Liver (tissue), 9 donors: ENCODE measurements around the gene HUS1B. TPM values are rescaled to one million over a fixed set of nuclear protein-coding genes. Genes with fewer than 3 reads are reported as not detected.

ENCODE experiments used
- DNase-seq: peaks from one replicate; pipeline ENCODE4 v3.0.0-alpha.2; 2017; ENCODE audit warnings: low spot score
- H3K27ac ChIP-seq, 2 donors: one replicate each; pipeline ENCODE4 v1.7.0; 2013; ENCODE audit warnings: inconsistent platforms in 2 of 2, low read length in 2 of 2, control low read depth in 1 of 2, low read depth in 1 of 2, mild to moderate bottlenecking in 1 of 2
- H3K27me3 ChIP-seq, 4 donors: one replicate each; pipeline versions ENCODE4 v1.6.1 to v1.7.0; 2013; ENCODE audit warnings: low read length in 3 of 4, inconsistent platforms in 1 of 4, mild to moderate bottlenecking in 1 of 4, moderate library complexity in 1 of 4; ENCODE audit not compliant: control insufficient read depth in 4 of 4, insufficient read depth in 4 of 4
- H3K36me3 ChIP-seq, 4 donors: one replicate each; pipeline versions ENCODE4 v1.6.1 to v1.7.0; 2013; ENCODE audit warnings: low read length in 3 of 4, mild to moderate bottlenecking in 3 of 4, low read depth in 1 of 4, moderate library complexity in 1 of 4; ENCODE audit not compliant: control insufficient read depth in 4 of 4, insufficient read depth in 3 of 4
- H3K4me1 ChIP-seq, 4 donors: one replicate each; pipeline versions ENCODE4 v1.6.1 to v1.7.0; 2013; ENCODE audit warnings: low read length in 3 of 4, mild to moderate bottlenecking in 3 of 4, moderate library complexity in 1 of 4; ENCODE audit not compliant: control insufficient read depth in 4 of 4, insufficient read depth in 4 of 4
- H3K4me3 ChIP-seq, 3 donors: one replicate each; pipeline versions ENCODE4 v1.6.1 to v1.7.0; 2013; ENCODE audit warnings: low read length in 3 of 3, control low read depth in 1 of 3, low read depth in 1 of 3, mild to moderate bottlenecking in 1 of 3
- H3K9ac ChIP-seq, 2 donors: one replicate each; pipeline ENCODE4 v1.7.0; 2013; ENCODE audit warnings: low read length in 2 of 2, mild to moderate bottlenecking in 2 of 2, moderate library complexity in 2 of 2, control low read depth in 1 of 2, low read depth in 1 of 2
- H3K9me3 ChIP-seq, 4 donors: one replicate each; pipeline versions ENCODE4 v1.6.1 to v1.7.0; 2013; ENCODE audit warnings: low read length in 3 of 4; ENCODE audit not compliant: control insufficient read depth in 4 of 4
- ATF3 ChIP-seq: IDR thresholded peaks from 2 replicates; pipeline ENCODE4 v1.6.1; 2016; ENCODE audit warnings: antibody characterized with exemption
- CTCF ChIP-seq: fragments of 150-350 bp; IDR thresholded peaks from 2 replicates; pipeline ENCODE4 v1.5.1; 2017; ENCODE audit warnings: improper control_type of control experiment, low read depth, low read length; ENCODE audit not compliant: missing input control
- EGR1 ChIP-seq, 2 donors: IDR thresholded peaks; 2 replicates each; pipeline ENCODE4 v1.6.1; 2016 to 2018; ENCODE audit warnings: antibody characterized with exemption in 2 of 2, low read depth in 2 of 2
- FOXA1 ChIP-seq: IDR thresholded peaks from 2 replicates; pipeline ENCODE4 v1.6.1; 2016; ENCODE audit warnings: antibody characterized with exemption
- FOXA2 ChIP-seq: IDR thresholded peaks from 2 replicates; pipeline ENCODE4 v1.6.1; 2016; ENCODE audit warnings: antibody characterized with exemption
- GABPA ChIP-seq, 2 donors: IDR thresholded peaks in 1 of 2; conservative IDR thresholded peaks in 1 of 2; 2 replicates each; pipeline ENCODE4 v1.6.1; 2016; ENCODE audit warnings: antibody characterized with exemption in 2 of 2, mild to moderate bottlenecking in 1 of 2, moderate library complexity in 1 of 2
- HNF4A ChIP-seq, 2 donors: conservative IDR thresholded peaks; 2 replicates each; pipeline ENCODE4 v1.6.1; 2016; ENCODE audit warnings: antibody characterized with exemption in 2 of 2, mild to moderate bottlenecking in 2 of 2
- HNF4G ChIP-seq: IDR thresholded peaks from 2 replicates; pipeline ENCODE4 v1.6.1; 2016; ENCODE audit warnings: antibody characterized with exemption
- JUND ChIP-seq, 2 donors: IDR thresholded peaks; 2 replicates each; pipeline ENCODE4 v1.6.1; 2016; ENCODE audit warnings: antibody characterized with exemption in 2 of 2
- NR2F2 ChIP-seq: IDR thresholded peaks from 2 replicates; pipeline ENCODE4 v1.6.1; 2016; ENCODE audit warnings: antibody characterized with exemption
- RAD21 ChIP-seq, 2 donors: IDR thresholded peaks; 2 replicates each; pipeline ENCODE4 v1.6.1; 2016; ENCODE audit warnings: antibody characterized with exemption in 2 of 2, mild to moderate bottlenecking in 2 of 2
- REST ChIP-seq: IDR thresholded peaks from 2 replicates; pipeline ENCODE4 v1.6.1; 2016; ENCODE audit warnings: antibody characterized with exemption, mild to moderate bottlenecking
- RXRA ChIP-seq, 2 donors: IDR thresholded peaks; 2 replicates each; pipeline ENCODE4 v1.6.1; 2017 to 2018; ENCODE audit warnings: antibody characterized with exemption in 2 of 2, mild to moderate bottlenecking in 1 of 2
- TAF1 ChIP-seq: conservative IDR thresholded peaks from 2 replicates; pipeline ENCODE4 v1.6.1; 2016; ENCODE audit warnings: antibody characterized with exemption, mild to moderate bottlenecking
- YY1 ChIP-seq: IDR thresholded peaks from 2 replicates; pipeline ENCODE4 v1.6.1; 2016; ENCODE audit warnings: antibody characterized with exemption, mild to moderate bottlenecking
- ZBTB33 ChIP-seq: IDR thresholded peaks from 2 replicates; pipeline ENCODE4 v1.6.1; 2016; ENCODE audit warnings: antibody characterized with exemption
- WGBS: extraction: QIAGEN DNeasy Blood & Tissue Kit; methylation state at CpG from one replicate; pipeline ENCODE4 v1.1.7; 2013; 5-methylcytosine and 5-hydroxymethylcytosine counted together
- polyA plus RNA-seq, 2 donors: library from polyadenylated mRNA; stranded (reverse) in 1 of 2; unstranded in 1 of 2; fragments of 200-250 nt in 1 of 2; fragments of >200 nt in 1 of 2; fragmentation: Nextera tagmentation in 1 of 2; extraction: Ambion mirVana in 1 of 2; gene quantifications; one replicate each; pipeline versions ENCODE4 v1.2.1 to v1.2.3, GENCODE V29; 2013 to 2015
- total RNA-seq, 2 donors: library from RNA; depleted of rRNA; stranded (reverse); fragments of >200 nt; gene quantifications; one replicate each; pipeline ENCODE4 v1.2.3, GENCODE V29; 2014
- donor health status: healthy.
- donor health status: healthy.
- donor health status: healthy.
- donor health status: healthy.
- donor health status: healthy.

Gene HUS1B
- total and polyA plus RNA-seq, 4 donors = 0.07 to 1.3 (median 0.51) TPM; not detected in 1

- Histone ChIP-seq H3K4me3 (no peak overlapping the region), H3K27me3 (no peaks in the 10 kb centered on the region), H3K4me1 (no peaks in the 10 kb centered on the region), H3K27ac (no peak overlapping the region), H3K9me3 (no peaks in the 10 kb centered on the region), H3K36me3 (no peaks in the 10 kb centered on the region), H3K9ac (no peak overlapping the region)
- no peak for TF ChIP-seq FOXA1
- TF ChIP-seq CTCF = no peak
- TF ChIP-seq YY1 = no peak
- no peak for TF ChIP-seq EGR1 (IDR thresholded peaks at IDR 0.05; ENCODE audit: low read depth in 2 of 2)
- TF ChIP-seq ZBTB33 = no peak
- TF ChIP-seq HNF4A (conservative IDR thresholded peaks at IDR 0.05) = no peak
- TF ChIP-seq JUND (IDR thresholded peaks at IDR 0.05) = no peak
- no peak for TF ChIP-seq REST
- TF ChIP-seq RXRA (IDR thresholded peaks at IDR 0.05) = no peak
- WGBS = 97% methylated on average over 1 of the region's 7 CpGs
- DNase-seq = no peak
Observed at GRCh38 chr6:667253-667927, 10.5 kb upstream of the HUS1B start.

- no peak for DNase-seq
- 94% methylated on average over 5 of the region's 5 CpGs for WGBS
- Histone ChIP-seq H3K27ac (no peak overlapping the region), H3K4me1 (no peaks in the 10 kb centered on the region), H3K9me3 (no peaks in the 10 kb centered on the region), H3K36me3 (no peaks in the 10 kb centered on the region), H3K4me3 (no peak overlapping the region), H3K27me3 (no peaks in the 10 kb centered on the region), H3K9ac (no peak overlapping the region)
- no peak for TF ChIP-seq FOXA1
- no peak for TF ChIP-seq HNF4A (conservative IDR thresholded peaks at IDR 0.05)
- no peak for TF ChIP-seq ZBTB33
- TF ChIP-seq NR2F2 = no peak
- TF ChIP-seq REST = no peak
- no peak for TF ChIP-seq TAF1
- no peak for TF ChIP-seq ATF3
- no peak for TF ChIP-seq RAD21 (IDR thresholded peaks at IDR 0.05)
- no peak for TF ChIP-seq RXRA (IDR thresholded peaks at IDR 0.05)
- no peak for TF ChIP-seq GABPA (IDR thresholded peaks at IDR 0.05 in 1 of 2, conservative IDR thresholded peaks at IDR 0.05 in 1 of 2)
- no peak for TF ChIP-seq HNF4G
- TF ChIP-seq YY1 = no peak
- no peak for TF ChIP-seq FOXA2
Observed at GRCh38 chr6:665403-666267, 8.7 kb upstream of the HUS1B start.
